H1 (cell line): ENCODE results near the gene AMER2. TPM values are rescaled to one million over a fixed set of nuclear protein-coding genes. Genes with fewer than 3 reads are reported as not detected.

Experiments used
- CTCF ChIA-PET: fragments of 300-600 bp; sonication (Branson Sonifier 250); formaldehyde crosslinking; loops from one replicate; lab custom pipeline; 2021; ENCODE audit not compliant: partially characterized antibody; lab: Charles Lee
- POLR2A ChIA-PET: fragments of 300-600 bp; sonication (Branson Sonifier 250); formaldehyde crosslinking; loops from one replicate; lab custom pipeline; 2021; ENCODE audit warnings: inconsistent platforms; ENCODE audit not compliant: partially characterized antibody; lab: Charles Lee
- DNase-seq, 2 experiments: peaks; one replicate each; pipeline versions ENCODE4 v3.0.0 to v3.0.0-alpha.2; 2010 to 2022; ENCODE audit warnings: low spot score in 2 of 2, low read depth in 1 of 2, mixed read lengths in 1 of 2
- FAIRE-seq: peaks from 2 replicates; lab custom pipeline; 2011; peaks lifted over from hg19 to GRCh38; lab: Jason Lieb, UNC
- H2AFZ ChIP-seq: 2 replicates; pipeline ENCODE4 v1.8.1; 2012; ENCODE audit warnings: low read length, inconsistent platforms
- H2AK5ac ChIP-seq: 2 replicates; pipeline ENCODE4 v1.6.1; 2013; ENCODE audit warnings: low read depth, low read length
- H2BK120ac ChIP-seq: replicated peaks from 2 replicates; pipeline ENCODE3; 2013; ENCODE audit warnings: low read depth, low read length, inconsistent platforms
- H2BK12ac ChIP-seq: 2 replicates; pipeline ENCODE4 v1.6.1; 2013; ENCODE audit warnings: low read depth, low read length
- H2BK15ac ChIP-seq: 2 replicates; pipeline ENCODE4 v1.6.1; 2013; ENCODE audit warnings: low read length
- H2BK20ac ChIP-seq: 2 replicates; pipeline ENCODE4 v1.6.1; 2013; ENCODE audit warnings: low read length
- H2BK5ac ChIP-seq: 2 replicates; pipeline ENCODE4 v1.6.1; 2013; ENCODE audit warnings: low read depth, low read length
- H3K14ac ChIP-seq: 2 replicates; pipeline ENCODE4 v1.6.1; 2013; ENCODE audit warnings: inconsistent platforms; ENCODE audit not compliant: insufficient read length
- H3K18ac ChIP-seq: 2 replicates; pipeline ENCODE4 v1.6.1; 2013; ENCODE audit warnings: low read length; ENCODE audit errors: extremely low read depth
- H3K23ac ChIP-seq: 2 replicates; pipeline ENCODE4 v1.6.1; 2013; ENCODE audit warnings: inconsistent platforms; ENCODE audit not compliant: insufficient read length
- H3K23me2 ChIP-seq: 2 replicates; pipeline ENCODE4 v1.6.1; 2013; ENCODE audit warnings: low read depth, low read length
- H3K27ac ChIP-seq: 2 replicates; pipeline ENCODE4 v1.6.1; 2011; ENCODE audit warnings: low read depth, low read length, inconsistent platforms
- H3K27me3 ChIP-seq, 4 experiments: replicated peaks in 1 of 4; 1 replicate in 1 of 4; 2 replicates in 3 of 4; pipeline versions ENCODE4 v1.6.1 to v1.8.1; 2011 to 2013; ENCODE audit warnings: low read length in 3 of 4, mild to moderate bottlenecking in 3 of 4, inconsistent platforms in 2 of 4, mixed read lengths in 2 of 4, moderate library complexity in 1 of 4; ENCODE audit not compliant: control insufficient read depth in 3 of 4, insufficient read depth in 3 of 4; ENCODE audit errors: extremely low read depth in 1 of 4
- H3K36me3 ChIP-seq, 4 experiments: 2 replicates each; pipeline versions ENCODE4 v1.6.1 to v1.8.1; 2011 to 2013; ENCODE audit warnings: mild to moderate bottlenecking in 4 of 4, low read length in 3 of 4, moderate library complexity in 2 of 4, control low read depth in 1 of 4, inconsistent platforms in 1 of 4; ENCODE audit not compliant: insufficient read depth in 4 of 4, control insufficient read depth in 2 of 4
- H3K4ac ChIP-seq: replicated peaks from 2 replicates; pipeline ENCODE3; 2013; ENCODE audit warnings: low read length, low read depth, mixed read lengths, inconsistent platforms; ENCODE audit not compliant: insufficient read length
- H3K4me1 ChIP-seq, 4 experiments: replicated peaks in 1 of 4; 1 replicate in 1 of 4; 2 replicates in 3 of 4; pipeline versions ENCODE4 v1.6.1 to v1.8.1; 2011 to 2013; ENCODE audit warnings: low read length in 3 of 4, inconsistent platforms in 2 of 4, mixed read lengths in 1 of 4; ENCODE audit not compliant: insufficient read depth in 4 of 4, control insufficient read depth in 3 of 4
- H3K4me2 ChIP-seq, 2 experiments: 2 replicates each; pipeline versions ENCODE4 v1.6.1 to v1.8.1; 2011 to 2013; ENCODE audit warnings: low read depth in 2 of 2, low read length in 2 of 2, control low read depth in 1 of 2, inconsistent platforms in 1 of 2, mild to moderate bottlenecking in 1 of 2; ENCODE audit not compliant: insufficient read depth in 1 of 2
- H3K4me3 ChIP-seq, 4 experiments: fragments of 200-600, 300-600 bp in 1 of 4; sonication (generic), shearing (Covaris generic), sonication (Bioruptor Twin) in 1 of 4; 2 replicates each; pipeline versions ENCODE4 v1.5.1 to v1.8.1; 2011 to 2016; ENCODE audit warnings: low read length in 4 of 4, low read depth in 3 of 4, control low read depth in 2 of 4, inconsistent platforms in 2 of 4, mild to moderate bottlenecking in 2 of 4, mixed read lengths in 1 of 4, moderate library complexity in 1 of 4; ENCODE audit not compliant: insufficient read depth in 2 of 4; ENCODE audit errors: extremely low read depth in 1 of 4
- H3K56ac ChIP-seq: replicated peaks from 2 replicates; pipeline ENCODE3; 2013; ENCODE audit warnings: low read depth, mild to moderate bottlenecking, mixed read lengths, low read length, inconsistent platforms; ENCODE audit not compliant: insufficient read length
- H3K79me1 ChIP-seq: 2 replicates; pipeline ENCODE4 v1.6.1; 2013; ENCODE audit warnings: low read depth, low read length, control low read depth
- H3K79me2 ChIP-seq, 2 experiments: 2 replicates each; pipeline versions ENCODE4 v1.6.1 to v1.8.1; 2012 to 2013; ENCODE audit warnings: low read length in 2 of 2, mild to moderate bottlenecking in 2 of 2, inconsistent platforms in 1 of 2; ENCODE audit not compliant: insufficient read depth in 2 of 2, control insufficient read depth in 1 of 2
- H3K9ac ChIP-seq, 4 experiments: replicated peaks in 1 of 4; 1 replicate in 1 of 4; 2 replicates in 3 of 4; pipeline versions ENCODE4 v1.6.1 to v1.8.1; 2011 to 2013; ENCODE audit warnings: low read depth in 3 of 4, low read length in 3 of 4, control low read depth in 2 of 4, mild to moderate bottlenecking in 2 of 4, moderate library complexity in 2 of 4, inconsistent platforms in 1 of 4; ENCODE audit errors: extremely low read depth in 1 of 4
- H3K9me3 ChIP-seq, 2 experiments: 2 replicates each; pipeline versions ENCODE4 v1.6.1 to v1.8.1; 2012 to 2013; ENCODE audit warnings: mild to moderate bottlenecking in 2 of 2, moderate library complexity in 2 of 2, control low read depth in 1 of 2, inconsistent platforms in 1 of 2, low read depth in 1 of 2, low read length in 1 of 2, mixed read lengths in 1 of 2; ENCODE audit not compliant: insufficient read depth in 2 of 2
- H4K20me1 ChIP-seq, 2 experiments: replicated peaks in 1 of 2; 2 replicates each; pipeline versions ENCODE3 to v1.8.1; 2011 to 2013; ENCODE audit warnings: inconsistent platforms in 2 of 2, low read length in 2 of 2, mild to moderate bottlenecking in 1 of 2; ENCODE audit not compliant: insufficient read depth in 2 of 2, control insufficient read depth in 1 of 2
- H4K5ac ChIP-seq: 2 replicates; pipeline ENCODE4 v1.6.1; 2013; ENCODE audit warnings: low read length, low read depth, mixed read lengths, inconsistent platforms; ENCODE audit not compliant: insufficient read length
- H4K8ac ChIP-seq: 2 replicates; pipeline ENCODE4 v1.8.0; 2013; ENCODE audit warnings: mild to moderate bottlenecking, moderate library complexity, low read length, inconsistent platforms; ENCODE audit not compliant: insufficient read depth; ENCODE audit errors: extremely low read depth
- H4K91ac ChIP-seq: replicated peaks from 2 replicates; pipeline ENCODE3; 2013; ENCODE audit warnings: low read length, mixed read lengths, inconsistent platforms; ENCODE audit not compliant: insufficient read length
- BACH1 ChIP-seq: IDR thresholded peaks from 2 replicates; pipeline ENCODE4 v1.6.1; 2012; ENCODE audit warnings: low read length, improper control_type of control experiment
- CEBPB ChIP-seq: IDR thresholded peaks from 2 replicates; pipeline ENCODE4 v1.6.1; 2012; ENCODE audit warnings: low read depth, low read length
- JUN ChIP-seq: IDR thresholded peaks from 2 replicates; pipeline ENCODE4 v1.6.1; 2011; ENCODE audit warnings: low read depth, mild to moderate bottlenecking, improper control_type of control experiment, low read length
- KDM4A ChIP-seq: IDR thresholded peaks from one replicate; pipeline ENCODE4 v1.7.1; 2012; ENCODE audit warnings: low read depth, mild to moderate bottlenecking, moderate library complexity, low read length, inconsistent platforms; ENCODE audit not compliant: severe bottlenecking
- MAFK ChIP-seq: IDR thresholded peaks from 2 replicates; pipeline ENCODE4 v1.6.1; 2012; ENCODE audit warnings: low read depth, mild to moderate bottlenecking, improper control_type of control experiment, low read length
- MAX ChIP-seq: IDR thresholded peaks from 2 replicates; pipeline ENCODE4 v1.6.1; 2012; ENCODE audit warnings: inconsistent platforms
- PHF8 ChIP-seq: fragments of 200-600 bp; sonication (generic); conservative IDR thresholded peaks from 2 replicates; pipeline ENCODE4 v1.7.1; 2012; ENCODE audit warnings: low read depth, mild to moderate bottlenecking, inconsistent platforms, low read length, moderate library complexity
- POLR2A ChIP-seq, 2 experiments: IDR thresholded peaks; 1 replicate in 1 of 2; 2 replicates in 1 of 2; pipeline ENCODE4 v1.6.1; 2011; ENCODE audit warnings: low read depth in 2 of 2, low read length in 2 of 2, mild to moderate bottlenecking in 2 of 2; ENCODE audit errors: control extremely low read depth in 1 of 2
- RXRA ChIP-seq: IDR thresholded peaks from 2 replicates; pipeline ENCODE4 v1.6.1; 2011; ENCODE audit warnings: low read depth, mild to moderate bottlenecking, low read length, moderate library complexity; ENCODE audit not compliant: insufficient read depth
- SAP30 ChIP-seq: fragments of 300-600 bp; sonication (generic); IDR thresholded peaks from 2 replicates; pipeline ENCODE4 v1.7.1; 2012; ENCODE audit warnings: low read length, moderate library complexity, mild to moderate bottlenecking, inconsistent platforms; ENCODE audit not compliant: insufficient read depth, insufficient replicate concordance
- SIRT6 ChIP-seq: IDR thresholded peaks from one replicate; pipeline ENCODE4 v1.7.1; 2012; ENCODE audit warnings: low read length, inconsistent platforms
- SIX5 ChIP-seq: IDR thresholded peaks from 2 replicates; pipeline ENCODE4 v1.6.1; 2011; ENCODE audit warnings: mild to moderate bottlenecking, low read depth, low read length
- SP4 ChIP-seq: IDR thresholded peaks from 2 replicates; pipeline ENCODE4 v1.6.1; 2012; ENCODE audit warnings: low read length, inconsistent platforms
- TEAD4 ChIP-seq: IDR thresholded peaks from 2 replicates; pipeline ENCODE4 v1.6.1; 2012; ENCODE audit warnings: low read depth, low read length, inconsistent platforms, mixed read lengths
- WGBS, 2 experiments: shearing (Covaris generic) in 1 of 2; methylation state at CpG; one replicate each; pipeline versions ENCODE4 v1.1.6 to v1.1.7; 2013 to 2015; ENCODE audit warnings: low lambda C conversion rate in 2 of 2, mixed read lengths in 2 of 2, inconsistent platforms in 1 of 2, low coverage in 1 of 2, missing lambda C conversion rate in 1 of 2; ENCODE audit not compliant: insufficient replicate concordance in 2 of 2, insufficient coverage in 1 of 2, insufficient read length in 1 of 2; ENCODE audit errors: extremely low coverage in 1 of 2, missing lambda C conversion rate in 1 of 2; 5-methylcytosine and 5-hydroxymethylcytosine counted together
- polyA plus RNA-seq, 7 experiments: library from polyadenylated mRNA; depleted of rRNA in 3 of 7; stranded (reverse) in 5 of 7; unstranded in 2 of 7; fragments of >200 nt in 5 of 7; fragments of 200-250 nt in 2 of 7; gene quantifications; 1 replicate in 5 of 7; 2 replicates in 1 of 7; 4 replicates in 1 of 7; pipeline versions ENCODE4 v1.2.1 to v1.2.3, GENCODE V29; 2011 to 2013; ENCODE audit warnings: missing spikeins in 2 of 7, mixed read lengths in 2 of 7
- total RNA-seq: library from RNA; stranded (reverse); fragmentation: NEBNext Ultra II Directional; extraction: Animal tissue kit (Norgen Biotek cat#: 25700); gene quantifications from 2 replicates; pipeline ENCODE4 v1.2.1, GENCODE V29; 2021

AMER2 gene
- total and polyA plus RNA-seq, 2 of the 8 experiments (the other 6 are each of a cell fraction or from before 2014, with no cell fraction given), result 0.14 to 0.50 TPM

- CTCF ChIA-PET, result interaction anchor here (0.8 to 1.7 kb wide), 5 partner anchors 9 to 95 kb away, joined by 3 to 8 read pairs (median 4); no protein-coding TSS in a partner anchor
- FAIRE-seq, result no peak
Measured at GRCh38 chr13:25180775-25181537, 8.9 kb upstream of the AMER2 start.

More at GRCh38 chr13:25180775-25181537, 8.9 kb upstream of the AMER2 start:
- Histone ChIP-seq H3K23me2 (no peaks in the 10 kb centered on the region), H2BK120ac (no peak overlapping the region), H2AK5ac (no peak overlapping the region), H3K18ac (no peak overlapping the region), H3K4ac (no peak overlapping the region), H3K36me3 (no peaks in the 10 kb centered on the region), H3K4me1 (peaks cover 0 to 3% (median 1%) of the 10 kb centered on the region in 4 experiments; a peak in 5 of 7 replicates), H2BK15ac (no peak overlapping the region), H3K79me2 (no peaks in the 10 kb centered on the region), H4K8ac (no peak overlapping the region), H4K91ac (no peak overlapping the region), H3K14ac (no peak overlapping the region), H3K4me2 (no peak overlapping the region), H4K20me1 (no peaks in the 10 kb centered on the region), H3K79me1 (no peaks in the 10 kb centered on the region), H2AFZ (no peak overlapping the region; the same call in 1 of the 2 replicates), H2BK20ac (no peak overlapping the region), H3K4me3 (no peak overlapping the region), H2BK12ac (no peak overlapping the region), H3K27me3 (peaks cover 0 to 1% (median 0%) of the 10 kb centered on the region in 4 experiments; a peak in 2 of 7 replicates), H3K56ac (no peak overlapping the region), H2BK5ac (no peak overlapping the region), H3K27ac (no peak overlapping the region), H3K23ac (no peak overlapping the region), H4K5ac (no peak overlapping the region), H3K9me3 (no peaks in the 10 kb centered on the region), H3K9ac (no peak overlapping the region)
- no peak for TF ChIP-seq MAX
- no peak for TF ChIP-seq JUN
- TF ChIP-seq SIX5, result no peak
- TF ChIP-seq RXRA, result no peak
- no peak for TF ChIP-seq TEAD4
- no peak for TF ChIP-seq SIRT6
- no peak for TF ChIP-seq PHF8
- TF ChIP-seq KDM4A, result no peak
- no peak for TF ChIP-seq BACH1
- TF ChIP-seq SAP30, result no peak
- TF ChIP-seq POLR2A (IDR thresholded peaks at IDR 0.05; ENCODE audit: control extremely low read depth in 1 of 2, low read depth in 2 of 2, low read length in 2 of 2), result no peak
- TF ChIP-seq SP4, result no peak
- TF ChIP-seq MAFK, result no peak
- no peak for TF ChIP-seq CEBPB
- peak in 1 of 2 experiments; percentile 28 for DNase-seq
- POLR2A ChIA-PET, result interaction anchor here (1.1 to 1.5 kb wide), 2 partner anchors 9 kb away, joined by 3 read pairs; partner anchors contain the start of gene AMER2
- 83% methylated on average over 2 of the region's 3 CpGs; no CpG with 5 or more reads in 1 of the 2 experiments for WGBS, 2 experiments
